GM23248 (cell line): Measurements from ENCODE around the gene ATG3.

ENCODE experiments used
- EZH2 ChIP-seq: fragments of 200-600 bp; sonication (generic); IDR thresholded peaks from 2 replicates; pipeline ENCODE4 v1.6.1; 2018; ENCODE audit warnings: antibody characterized with exemption, mild to moderate bottlenecking; ENCODE audit not compliant: insufficient read depth, poor library complexity, severe bottlenecking
- EZH2phosphoT487 ChIP-seq: fragments of 200-600 bp; sonication (generic); IDR thresholded peaks from 2 replicates; pipeline ENCODE4 v1.6.1; 2018; ENCODE audit warnings: antibody characterized with exemption, moderate library complexity, mild to moderate bottlenecking, low read depth; ENCODE audit not compliant: insufficient read depth

DNA sequence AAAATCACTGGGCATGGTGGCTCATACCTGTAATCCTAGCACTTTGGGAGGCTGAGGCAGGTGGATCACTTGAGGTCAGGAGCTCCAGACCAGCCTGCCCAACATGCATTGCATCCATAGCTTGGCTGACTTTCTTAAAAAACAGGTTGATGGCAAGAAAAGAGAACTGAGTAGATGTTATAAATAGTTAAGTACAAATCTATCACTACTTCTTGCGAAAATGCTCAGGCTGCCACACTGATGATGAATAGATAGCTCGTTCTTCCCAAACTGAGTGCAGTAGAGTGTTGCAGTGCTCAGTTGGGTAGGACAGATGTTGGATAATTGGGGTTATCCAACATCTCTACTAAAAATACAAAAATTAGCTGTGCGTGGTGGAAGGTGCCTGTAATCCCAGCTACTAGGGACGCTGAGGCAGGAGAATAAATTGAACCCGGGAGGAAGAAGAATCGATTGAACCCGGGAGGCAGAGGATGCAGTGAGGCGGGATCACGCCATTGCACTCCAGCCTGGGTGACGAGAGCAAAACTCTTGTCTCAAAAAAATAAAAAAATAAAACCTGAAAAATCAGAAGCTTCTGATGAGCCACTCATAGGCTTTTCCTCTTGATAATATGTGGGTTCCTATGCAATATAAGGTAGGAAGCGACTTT lies 63.7 kb downstream of the ATG3 start:
- TF ChIP-seq EZH2 (no peak), EZH2phosphoT487 (no peak)
